Keratinocyte (primary cell): ENCODE data around the gene SH3RF2. TPM values are rescaled to one million over a fixed set of nuclear protein-coding genes. Genes with fewer than 3 reads are reported as not detected.
"Not testable (repeated sequence)": the region's sequence is repeated elsewhere in the genome, so short reads cannot be mapped to it uniquely, and the experiment has no call there.

Source experiments
- DNase-seq: peaks from one replicate; pipeline ENCODE4 v3.0.0-alpha.2; 2011; ENCODE audit warnings: low read depth, missing footprints, low spot score
- FAIRE-seq: peaks from 2 replicates; lab custom pipeline; 2011; peaks lifted over from hg19 to GRCh38; lab: Jason Lieb, UNC
- H2AFZ ChIP-seq: 2 replicates; pipeline ENCODE4 v1.6.0; 2012; ENCODE audit warnings: low read length, control low read depth, inconsistent platforms; ENCODE audit not compliant: control insufficient read depth
- H3K27ac ChIP-seq: 2 replicates; pipeline ENCODE4 v1.5.1; 2011; ENCODE audit warnings: low read length; ENCODE audit not compliant: control insufficient read depth, insufficient read depth
- H3K27me3 ChIP-seq: 3 replicates; pipeline ENCODE4 v1.6.0; 2011; ENCODE audit warnings: low read length; ENCODE audit not compliant: control insufficient read depth, insufficient read depth; ENCODE audit errors: extremely low read depth
- H3K36me3 ChIP-seq, 2 experiments: 2 replicates in 1 of 2; 3 replicates in 1 of 2; pipeline ENCODE4 v1.5.1; 2011; ENCODE audit warnings: low read length in 2 of 2, mild to moderate bottlenecking in 1 of 2; ENCODE audit not compliant: control insufficient read depth in 2 of 2, insufficient read depth in 2 of 2; ENCODE audit errors: extremely low read depth in 1 of 2
- H3K4me1 ChIP-seq: 3 replicates; pipeline ENCODE4 v1.5.1; 2011; ENCODE audit warnings: low read length; ENCODE audit not compliant: control insufficient read depth, insufficient read depth; ENCODE audit errors: extremely low read depth
- H3K4me2 ChIP-seq: 3 replicates; pipeline ENCODE4 v1.6.0; 2011; ENCODE audit warnings: low read depth, low read length; ENCODE audit not compliant: control insufficient read depth, insufficient read depth; ENCODE audit errors: extremely low read depth
- H3K4me3 ChIP-seq, 3 experiments: fragments of 200-600 bp in 1 of 3; sonication (generic) in 1 of 3; 2 replicates in 2 of 3; 3 replicates in 1 of 3; pipeline ENCODE4 v1.5.1; 2011 to 2016; ENCODE audit warnings: low read length in 3 of 3, mild to moderate bottlenecking in 3 of 3, control low read depth in 2 of 3, inconsistent platforms in 1 of 3, low read depth in 1 of 3, mixed read lengths in 1 of 3, mixed run types in 1 of 3, moderate library complexity in 1 of 3; ENCODE audit not compliant: control insufficient read depth in 2 of 3, insufficient read depth in 2 of 3; ENCODE audit errors: extremely low read depth in 1 of 3
- H3K79me2 ChIP-seq: 2 replicates; pipeline ENCODE4 v1.6.0; 2012; ENCODE audit warnings: low read length; ENCODE audit not compliant: control insufficient read depth, insufficient read depth
- H3K9ac ChIP-seq: 3 replicates; pipeline ENCODE4 v1.6.0; 2011; ENCODE audit warnings: low read length; ENCODE audit not compliant: control insufficient read depth, insufficient read depth; ENCODE audit errors: extremely low read depth
- H3K9me1 ChIP-seq: 3 replicates; pipeline ENCODE4 v1.6.0; 2011; ENCODE audit warnings: low read length; ENCODE audit not compliant: control insufficient read depth, insufficient read depth; ENCODE audit errors: extremely low read depth
- H3K9me3 ChIP-seq: 2 replicates; pipeline ENCODE4 v1.5.1; 2012; ENCODE audit warnings: low read depth, low read length; ENCODE audit not compliant: control insufficient read depth
- H4K20me1 ChIP-seq: 3 replicates; pipeline ENCODE4 v1.6.0; 2011; ENCODE audit warnings: low read length; ENCODE audit not compliant: control insufficient read depth, insufficient read depth; ENCODE audit errors: extremely low read depth
- EZH2 ChIP-seq: IDR thresholded peaks from one replicate; pipeline ENCODE4 v1.6.1; 2012; ENCODE audit warnings: inconsistent platforms, mild to moderate bottlenecking, low read length, moderate library complexity
- dilution Hi-C: fragments of 300-500 bp; cut with MboI; formaldehyde crosslinking; loops from one replicate; pipeline ENCODE4 v1.7.0; 2020; ENCODE audit warnings: low sequenced_read_pairs; ENCODE audit not compliant: extremely low pct_ligation_motif_present
- polyA plus RNA-seq, 5 experiments: library from polyadenylated mRNA; depleted of rRNA in 3 of 5; stranded (reverse) in 3 of 5; stranded (forward) in 1 of 5; unstranded in 1 of 5; fragments of >200 nt; gene quantifications; 1 replicate in 1 of 5; 2 replicates in 3 of 5; 3 replicates in 1 of 5; pipeline versions ENCODE4 v1.2.1 to v1.2.3, GENCODE V29; 2011 to 2012; ENCODE audit warnings: missing spikeins in 2 of 5, low read depth in 1 of 5, low replicate concordance in 1 of 5
- TF ChIP-seq, protein P1 (sequence below), 3 experiments: IDR thresholded peaks in 1 of 3; conservative IDR thresholded peaks in 1 of 3; optimal IDR thresholded peaks in 1 of 3; 2 replicates in 2 of 3; 3 replicates in 1 of 3; pipeline versions ENCODE3 to v1.5.1; 2011; ENCODE audit warnings: low read length in 3 of 3, mild to moderate bottlenecking in 3 of 3, moderate library complexity in 2 of 3, control low read depth in 1 of 3, inconsistent platforms in 1 of 3; ENCODE audit not compliant: insufficient read depth in 2 of 3; ENCODE audit errors: extremely low read depth in 1 of 3

SH3RF2 gene
- polyA plus RNA-seq, 1 donor (not counting 4 experiments of a cell fraction or from before 2014, with no cell fraction given), result 43.7 TPM

DNA sequence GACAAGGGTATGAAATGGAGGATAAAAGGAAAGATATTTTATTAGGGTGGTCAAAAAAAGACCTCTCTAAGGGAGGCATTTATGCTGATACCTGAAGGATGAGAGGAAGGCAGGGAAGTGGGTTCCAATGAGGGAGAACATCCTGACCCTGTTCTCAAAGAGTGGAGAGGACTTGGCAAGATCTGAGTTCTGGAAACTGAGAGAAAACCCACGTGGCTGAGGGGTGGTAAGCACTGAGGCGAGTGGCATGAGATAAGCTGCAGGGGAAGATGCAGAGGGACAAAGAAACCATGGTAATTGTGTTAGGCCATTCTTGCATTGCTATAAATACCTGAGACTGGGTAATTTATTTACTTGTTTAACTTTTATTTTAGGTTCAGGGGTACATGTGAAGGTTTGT is 16.8 kb downstream of the SH3RF2 start:
- Histone ChIP-seq H3K36me3 (peaks cover 9 to 22% of the 10 kb centered on the region in 2 experiments), H3K4me1 (peaks cover 18% of the 10 kb centered on the region), H3K79me2 (peaks cover 92% of the 10 kb centered on the region), H3K4me2 (no peak overlapping the region), H3K9me1 (peaks cover 2% of the 10 kb centered on the region), H3K9me3 (no peaks in the 10 kb centered on the region), H3K9ac (no peak overlapping the region), H4K20me1 (no peaks in the 10 kb centered on the region), H3K27me3 (no peaks in the 10 kb centered on the region), H3K27ac (no peak overlapping the region), H2AFZ (no peak overlapping the region), H3K4me3 (no peak overlapping the region)
- no peak for TF ChIP-seq EZH2
- TF ChIP-seq, protein P1, sequence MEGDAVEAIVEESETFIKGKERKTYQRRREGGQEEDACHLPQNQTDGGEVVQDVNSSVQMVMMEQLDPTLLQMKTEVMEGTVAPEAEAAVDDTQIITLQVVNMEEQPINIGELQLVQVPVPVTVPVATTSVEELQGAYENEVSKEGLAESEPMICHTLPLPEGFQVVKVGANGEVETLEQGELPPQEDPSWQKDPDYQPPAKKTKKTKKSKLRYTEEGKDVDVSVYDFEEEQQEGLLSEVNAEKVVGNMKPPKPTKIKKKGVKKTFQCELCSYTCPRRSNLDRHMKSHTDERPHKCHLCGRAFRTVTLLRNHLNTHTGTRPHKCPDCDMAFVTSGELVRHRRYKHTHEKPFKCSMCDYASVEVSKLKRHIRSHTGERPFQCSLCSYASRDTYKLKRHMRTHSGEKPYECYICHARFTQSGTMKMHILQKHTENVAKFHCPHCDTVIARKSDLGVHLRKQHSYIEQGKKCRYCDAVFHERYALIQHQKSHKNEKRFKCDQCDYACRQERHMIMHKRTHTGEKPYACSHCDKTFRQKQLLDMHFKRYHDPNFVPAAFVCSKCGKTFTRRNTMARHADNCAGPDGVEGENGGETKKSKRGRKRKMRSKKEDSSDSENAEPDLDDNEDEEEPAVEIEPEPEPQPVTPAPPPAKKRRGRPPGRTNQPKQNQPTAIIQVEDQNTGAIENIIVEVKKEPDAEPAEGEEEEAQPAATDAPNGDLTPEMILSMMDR (optimal IDR thresholded peaks at IDR 0.05 in 1 of 3, IDR thresholded peaks at IDR 0.05 in 1 of 3, conservative IDR thresholded peaks at IDR 0.05 in 1 of 3; ENCODE audit: extremely low read depth in 1 of 3, insufficient read depth in 2 of 3, low read length in 3 of 3), result no peak
- dilution Hi-C loops, result no loop called here
- no peak for DNase-seq
- FAIRE-seq, result no peak

GRCh38 chr5:145954140-145954539 is 17.8 kb downstream of the SH3RF2 start:
- H2AFZ ChIP-seq, H3K4me2 ChIP-seq, H3K4me3 ChIP-seq, H3K27ac ChIP-seq, H3K27me3 ChIP-seq, dilution Hi-C loops, H3K9me1 ChIP-seq, H3K9ac ChIP-seq, H3K9me3 ChIP-seq, DNase-seq, FAIRE-seq, H4K20me1 ChIP-seq: not testable (repeated sequence)
- peaks cover 12% of the 10 kb centered on the region for H3K4me1 ChIP-seq
- peaks cover 11 to 27% of the 10 kb centered on the region in 2 experiments for H3K36me3 ChIP-seq
- H3K79me2 ChIP-seq, result peaks cover 93% of the 10 kb centered on the region

DNA sequence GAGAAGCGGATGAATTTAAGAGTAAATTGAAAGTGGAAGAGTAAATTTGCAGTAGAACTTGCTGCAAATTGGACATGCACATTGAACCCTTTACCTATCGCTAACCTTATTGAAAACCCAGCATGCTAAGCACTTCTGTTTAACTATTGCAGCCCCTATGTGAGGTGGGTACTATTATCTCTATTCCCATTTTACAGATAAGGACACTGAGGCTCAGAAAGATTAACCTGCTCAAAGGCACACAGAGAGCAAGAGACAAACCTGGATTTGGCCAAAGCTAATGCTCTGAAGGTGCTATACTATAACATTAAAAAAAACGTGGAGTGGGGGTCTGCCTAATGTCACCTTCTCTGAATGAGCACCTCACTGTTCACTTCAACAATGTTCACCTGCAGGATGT is 21.0 kb downstream of the SH3RF2 start:
- FAIRE-seq, result no peak
- H3K36me3 ChIP-seq, result peaks cover 6 to 25% of the 10 kb centered on the region in 2 experiments
- H2AFZ ChIP-seq, result no peak overlapping the region
- H4K20me1 ChIP-seq, result no peaks in the 10 kb centered on the region
- H3K4me3 ChIP-seq, result no peak overlapping the region
- peaks cover 27% of the 10 kb centered on the region for H3K4me1 ChIP-seq
- peaks cover 4% of the 10 kb centered on the region for H3K9me1 ChIP-seq
- dilution Hi-C loops, result no loop called here
- H3K4me2 ChIP-seq, result no peak overlapping the region
- TF ChIP-seq EZH2, result no peak
- TF ChIP-seq, protein P1 (optimal IDR thresholded peaks at IDR 0.05 in 1 of 3, IDR thresholded peaks at IDR 0.05 in 1 of 3, conservative IDR thresholded peaks at IDR 0.05 in 1 of 3; ENCODE audit: extremely low read depth in 1 of 3, insufficient read depth in 2 of 3, low read length in 3 of 3), result no peak
- H3K27ac ChIP-seq, result no peak overlapping the region
- no peaks in the 10 kb centered on the region for H3K9me3 ChIP-seq
- H3K27me3 ChIP-seq, result no peaks in the 10 kb centered on the region
- no peak for DNase-seq
- no peak overlapping the region for H3K9ac ChIP-seq
- peaks cover 74% of the 10 kb centered on the region for H3K79me2 ChIP-seq
